ENCODE results near the gene COL4A1.

Gene COL4A1

GRCh38 chr13:110326263-110326904 is 19.4 kb upstream of the COL4A1 start:
- TF ChIP-seq CTCF (conservative IDR thresholded peaks at IDR 0.05; ENCODE audit: low read length) (no peak), EZH2phosphoT487 (IDR thresholded peaks at IDR 0.05; ENCODE audit: borderline replicate concordance) (no peak)
- Histone ChIP-seq H3K27me3 (ENCODE audit: insufficient read depth, low read length, poor library complexity, severe bottlenecking) (no peaks in the 10 kb centered on the region), H3K9me2 (replicated peaks; ENCODE audit: low read depth, low read length) (no peaks in the 10 kb centered on the region), H4K20me1 (ENCODE audit: insufficient read depth, low read length, poor library complexity, severe bottlenecking) (no peaks in the 10 kb centered on the region), H2AFZ (ENCODE audit: low read length) (no peak overlapping the region), H3K9ac (ENCODE audit: low read depth, low read length, poor library complexity, severe bottlenecking) (no peak overlapping the region), H3K4me1 (ENCODE audit: insufficient read depth, low read length, poor library complexity, severe bottlenecking) (no peaks in the 10 kb centered on the region), H3K4me2 (ENCODE audit: low read depth, low read length, poor library complexity, severe bottlenecking) (no peak overlapping the region), H3K4me3 (ENCODE audit: low read length, poor library complexity, severe bottlenecking) (no peak overlapping the region), H3F3A (ENCODE audit: low read depth) (no peaks in the 10 kb centered on the region), H3K36me3 (ENCODE audit: insufficient read depth, low read length) (no peaks in the 10 kb centered on the region), H3K79me2 (ENCODE audit: insufficient read depth, low read length) (no peaks in the 10 kb centered on the region), H3K9me3 (ENCODE audit: insufficient read depth, low read depth, low read length) (no peaks in the 10 kb centered on the region)

- Histone ChIP-seq H3K9ac (ENCODE audit: low read depth, low read length, poor library complexity, severe bottlenecking) (no peak overlapping the region), H3K9me2 (replicated peaks; ENCODE audit: low read depth, low read length) (no peaks in the 10 kb centered on the region), H3K4me2 (ENCODE audit: low read depth, low read length, poor library complexity, severe bottlenecking) (no peak overlapping the region), H3K27me3 (ENCODE audit: insufficient read depth, low read length, poor library complexity, severe bottlenecking) (no peaks in the 10 kb centered on the region), H4K20me1 (ENCODE audit: insufficient read depth, low read length, poor library complexity, severe bottlenecking) (no peaks in the 10 kb centered on the region), H2AFZ (ENCODE audit: low read length) (no peak overlapping the region), H3K79me2 (ENCODE audit: insufficient read depth, low read length) (no peaks in the 10 kb centered on the region), H3K36me3 (ENCODE audit: insufficient read depth, low read length) (no peaks in the 10 kb centered on the region), H3K4me3 (ENCODE audit: low read length, poor library complexity, severe bottlenecking) (no peak overlapping the region), H3K4me1 (ENCODE audit: insufficient read depth, low read length, poor library complexity, severe bottlenecking) (peaks cover 14% of the 10 kb centered on the region), H3F3A (ENCODE audit: low read depth) (no peaks in the 10 kb centered on the region), H3K9me3 (ENCODE audit: insufficient read depth, low read depth, low read length) (no peaks in the 10 kb centered on the region)
- no peak for TF ChIP-seq EZH2phosphoT487 (IDR thresholded peaks at IDR 0.05; ENCODE audit: borderline replicate concordance)
- TF ChIP-seq CTCF (conservative IDR thresholded peaks at IDR 0.05; ENCODE audit: low read length) = no peak
Observed at GRCh38 chr13:110324026-110324749, 17.2 kb upstream of the COL4A1 start.

- peaks cover 14% of the 10 kb centered on the region for H3K4me1 ChIP-seq (ENCODE audit: insufficient read depth, low read length, poor library complexity, severe bottlenecking)
- no peaks in the 10 kb centered on the region for H3F3A ChIP-seq (ENCODE audit: low read depth)
- H2AFZ ChIP-seq (ENCODE audit: low read length) = no peak overlapping the region
- H3K79me2 ChIP-seq (ENCODE audit: insufficient read depth, low read length) = no peaks in the 10 kb centered on the region
- no peaks in the 10 kb centered on the region for H3K9me3 ChIP-seq (ENCODE audit: insufficient read depth, low read depth, low read length)
- H3K9ac ChIP-seq (ENCODE audit: low read depth, low read length, poor library complexity, severe bottlenecking) = no peak overlapping the region
- TF ChIP-seq CTCF (conservative IDR thresholded peaks at IDR 0.05; ENCODE audit: low read length) (no peak), EZH2phosphoT487 (IDR thresholded peaks at IDR 0.05; ENCODE audit: borderline replicate concordance) (no peak)
- no peaks in the 10 kb centered on the region for H3K27me3 ChIP-seq (ENCODE audit: insufficient read depth, low read length, poor library complexity, severe bottlenecking)
- H4K20me1 ChIP-seq (ENCODE audit: insufficient read depth, low read length, poor library complexity, severe bottlenecking) = no peaks in the 10 kb centered on the region
- no peak overlapping the region for H3K4me2 ChIP-seq (ENCODE audit: low read depth, low read length, poor library complexity, severe bottlenecking)
- no peaks in the 10 kb centered on the region for H3K9me2 ChIP-seq (replicated peaks; ENCODE audit: low read depth, low read length)
- no peak overlapping the region for H3K4me3 ChIP-seq (ENCODE audit: low read length, poor library complexity, severe bottlenecking)
- no peaks in the 10 kb centered on the region for H3K36me3 ChIP-seq (ENCODE audit: insufficient read depth, low read length)
Observed at GRCh38 chr13:110323172-110323891, 16.4 kb upstream of the COL4A1 start.

All from Loucy (cell line).